HG02884 (cell line): ENCODE results near the gene RNF157.

Source experiments
- ATAC-seq: cut with Tn5 transposase; IDR thresholded peaks from one replicate; pipeline ENCODE4 v1.9.1; 2021; ENCODE audit warnings: mild to moderate bottlenecking, moderate library complexity; ENCODE audit not compliant: unreplicated experiment

Gene RNF157

DNA sequence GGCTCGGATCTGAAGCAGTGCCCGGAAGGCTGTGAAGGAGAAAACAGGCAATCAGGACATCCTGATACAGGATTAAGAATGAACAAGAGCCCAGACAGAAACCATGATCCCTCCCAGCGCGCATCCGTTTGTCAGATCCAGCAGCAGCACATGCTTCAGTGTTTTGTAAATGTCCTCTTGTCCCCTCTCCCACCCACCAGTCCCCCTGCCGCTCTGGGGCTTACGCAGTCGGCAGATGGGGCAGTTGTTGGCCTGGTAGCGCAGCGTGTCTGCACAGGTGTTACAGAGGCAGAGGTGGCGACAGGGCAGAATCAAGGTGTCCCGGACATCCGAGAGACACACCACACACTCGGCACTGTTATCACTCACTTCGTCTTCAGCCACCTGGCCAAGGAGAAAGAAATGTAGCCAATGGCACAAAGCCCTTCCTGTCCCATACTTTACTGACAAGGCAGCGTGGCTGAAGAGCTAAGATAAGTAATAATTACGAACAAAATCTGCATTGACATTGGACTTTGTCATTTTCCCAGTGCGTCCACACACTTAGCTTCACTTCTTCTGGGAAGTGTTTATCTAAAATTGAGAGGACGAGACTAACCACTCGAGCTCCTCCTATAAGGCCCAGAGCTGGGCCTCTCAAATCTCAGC, 78.5 kb downstream of the RNF157 start:
- no peak for ATAC-seq

GRCh38 chr17:76160896-76161528, 79.3 kb downstream of the RNF157 start:
- ATAC-seq: no peak

- no peak for ATAC-seq
Measured at GRCh38 chr17:76159157-76159556, 81.1 kb downstream of the RNF157 start.

GRCh38 chr17:76157759-76158158, 82.5 kb downstream of the RNF157 start:
- no peak for ATAC-seq

GRCh38 chr17:76156662-76156991, 83.7 kb downstream of the RNF157 start:
- no peak for ATAC-seq

GRCh38 chr17:76155988-76156661, 84.2 kb downstream of the RNF157 start:
- no peak for ATAC-seq

DNA sequence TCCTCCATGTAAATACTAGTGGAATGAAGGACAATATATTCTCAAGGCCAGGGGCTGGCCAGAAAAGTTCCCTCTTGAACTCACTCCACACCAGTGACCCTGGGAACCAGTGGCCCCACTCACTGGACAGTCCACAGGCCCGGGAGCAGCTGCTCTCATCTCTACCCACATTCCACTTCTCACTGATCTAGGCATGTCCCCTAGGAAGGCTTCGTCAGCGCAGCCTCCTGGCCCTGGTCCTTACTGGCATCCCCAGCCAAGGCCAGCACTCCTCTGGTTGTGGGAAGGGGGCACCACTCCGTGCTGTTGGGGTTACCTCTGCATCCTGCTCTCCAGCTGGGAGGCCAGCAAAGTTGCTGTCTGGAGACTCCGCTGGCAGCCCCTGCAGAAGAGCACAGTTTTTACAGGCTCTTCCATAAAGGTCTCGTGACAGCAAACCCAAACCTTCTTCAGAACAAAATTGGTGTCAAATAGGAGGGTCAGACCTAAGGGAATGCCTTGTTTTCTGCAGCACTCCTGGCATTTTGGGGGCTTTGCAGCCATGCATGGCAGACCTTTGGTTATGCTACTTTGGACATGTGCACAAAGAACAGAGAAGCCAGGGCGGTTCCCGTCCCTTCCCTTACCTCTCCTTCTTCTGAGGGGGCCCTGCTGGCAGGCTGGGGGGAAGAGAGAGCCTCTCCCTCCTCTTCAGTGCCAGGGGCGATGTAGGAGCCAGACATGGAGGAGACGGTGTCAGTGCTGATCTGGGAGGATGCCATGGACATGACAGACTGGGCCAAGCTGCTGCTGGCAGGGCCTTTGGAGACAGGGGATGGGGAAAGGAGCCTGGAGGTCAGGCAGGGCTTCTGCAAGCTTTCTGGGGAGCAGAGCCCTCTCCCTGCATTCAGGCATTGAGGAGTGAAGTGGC, 85.1 kb downstream of the RNF157 start:
- no peak for ATAC-seq

DNA sequence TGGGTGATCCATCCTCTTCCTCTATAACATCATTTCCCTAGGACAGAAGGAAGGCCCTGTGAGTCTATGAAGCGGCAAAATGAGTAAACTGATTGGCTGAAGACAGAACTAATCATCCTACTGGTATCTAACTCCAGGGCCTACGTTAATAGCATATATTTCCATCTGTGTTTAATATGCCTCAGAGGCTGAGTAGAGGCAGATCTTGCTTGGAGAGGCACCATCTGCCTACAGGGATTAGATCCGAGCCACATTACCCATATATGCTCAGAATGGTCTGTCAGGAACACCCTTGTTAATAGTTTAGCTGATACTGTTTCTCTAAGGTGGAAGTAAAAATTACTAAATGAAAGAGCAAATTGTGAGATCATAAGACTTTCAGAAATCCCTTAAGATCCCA, 86.0 kb downstream of the RNF157 start:
- no peak for ATAC-seq

DNA sequence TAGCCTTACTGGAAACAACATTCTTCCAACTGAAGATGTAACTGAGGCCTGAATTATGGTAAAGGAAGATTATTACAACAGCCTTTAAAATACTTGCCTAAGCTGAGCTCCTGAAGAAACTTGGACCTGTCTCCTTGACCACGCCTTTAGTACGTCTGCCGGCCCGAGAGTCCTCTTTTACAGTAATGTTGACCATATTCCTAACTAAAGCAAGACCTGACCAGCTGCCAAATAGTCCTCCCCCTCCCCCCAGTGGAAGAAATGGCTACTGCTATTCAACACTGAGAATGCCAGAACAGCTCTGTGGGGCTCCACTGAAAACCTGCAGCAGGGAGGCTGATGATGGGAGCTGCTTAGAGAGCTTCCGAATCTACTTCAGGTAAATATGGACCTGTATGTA, 86.7 kb downstream of the RNF157 start:
- no peak for ATAC-seq

DNA sequence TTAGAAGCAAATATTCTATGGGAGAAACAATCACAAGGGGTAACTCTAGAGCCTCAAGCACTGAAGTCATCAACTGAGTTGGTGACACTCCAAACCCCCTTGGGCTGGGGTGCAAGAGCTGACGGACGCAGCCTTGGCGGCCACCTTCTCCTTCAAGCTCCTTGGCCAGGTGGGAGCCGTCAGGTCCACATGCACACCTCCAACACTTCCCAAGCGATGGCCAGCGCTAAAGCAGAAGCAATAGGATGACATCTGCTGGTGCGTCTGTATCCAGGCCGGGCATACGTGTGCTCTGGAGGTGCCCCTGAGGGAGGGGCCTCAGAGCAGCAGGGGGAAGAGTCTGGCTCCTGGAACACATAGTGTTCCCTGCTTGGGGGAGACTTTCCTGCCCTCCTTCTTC, 87.1 kb downstream of the RNF157 start:
- ATAC-seq: no peak

- ATAC-seq: no peak
Measured at GRCh38 chr17:76152591-76152990, 87.7 kb downstream of the RNF157 start.

- no peak for ATAC-seq
Measured at GRCh38 chr17:76151896-76152454, 88.3 kb downstream of the RNF157 start.

DNA sequence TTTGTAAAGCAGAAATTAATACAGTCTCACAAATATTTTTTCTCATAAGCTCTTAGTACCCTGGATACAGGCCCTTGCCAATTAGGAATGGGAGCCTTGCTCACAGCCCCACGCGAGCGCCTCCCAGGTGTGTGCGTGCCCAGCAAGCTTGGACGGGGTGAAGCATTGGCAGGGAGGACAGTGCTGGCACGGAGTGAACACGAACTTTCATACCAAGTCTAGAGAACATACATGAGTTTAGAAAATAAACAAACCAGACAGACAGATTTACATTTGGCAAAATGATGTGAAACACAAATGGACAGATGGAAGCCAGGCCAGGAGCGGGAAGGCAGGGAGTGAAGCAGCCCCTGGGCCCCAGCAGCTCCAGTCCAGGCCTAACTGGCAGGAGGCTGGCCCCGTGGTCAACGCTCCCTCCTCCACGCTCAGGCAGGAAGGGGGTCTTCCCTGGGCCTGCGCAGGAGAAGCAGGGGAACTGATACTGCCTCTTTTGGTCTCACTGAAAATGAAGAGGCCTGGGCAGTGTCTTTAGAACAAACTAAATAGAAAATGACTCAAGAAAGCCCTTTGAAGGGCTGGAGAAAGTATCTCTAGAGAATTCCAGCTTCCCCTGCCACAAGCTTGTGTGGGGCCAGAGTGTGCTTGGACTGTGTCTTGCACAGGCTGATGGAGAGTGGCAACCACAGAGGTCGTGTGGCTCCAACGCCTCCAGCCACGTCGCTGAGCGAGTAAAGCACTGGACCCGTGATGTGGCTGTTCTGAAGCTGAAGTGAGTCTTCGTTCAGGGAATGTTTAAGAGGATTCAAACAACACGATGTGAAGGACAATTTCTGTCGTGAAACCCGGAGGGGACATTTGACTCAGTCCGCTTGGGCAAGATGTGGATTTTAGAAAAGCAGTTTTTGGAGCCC, 89.3 kb downstream of the RNF157 start:
- ATAC-seq: no peak

DNA sequence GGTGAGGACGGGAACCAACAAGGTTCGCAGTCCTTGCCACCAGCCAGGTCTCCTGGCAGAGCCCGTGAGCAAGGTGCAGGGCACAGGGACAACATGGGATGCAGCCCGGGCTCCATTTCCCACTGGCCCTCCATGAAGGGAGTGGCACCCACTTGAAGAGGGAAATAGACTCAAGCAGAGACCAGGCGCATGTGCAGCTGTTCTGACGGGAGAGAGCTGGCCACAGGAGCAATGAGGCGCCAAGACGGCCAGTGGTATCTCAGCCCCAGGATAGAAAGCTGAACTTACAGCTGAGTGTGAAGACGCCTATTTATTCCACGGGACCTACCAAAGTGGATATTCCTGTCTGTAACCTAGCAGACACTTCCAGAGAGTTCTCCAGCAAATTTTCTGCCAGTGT, 91.1 kb downstream of the RNF157 start:
- no peak for ATAC-seq

GRCh38 chr17:76148015-76148326, 92.3 kb downstream of the RNF157 start:
- ATAC-seq: no peak

DNA sequence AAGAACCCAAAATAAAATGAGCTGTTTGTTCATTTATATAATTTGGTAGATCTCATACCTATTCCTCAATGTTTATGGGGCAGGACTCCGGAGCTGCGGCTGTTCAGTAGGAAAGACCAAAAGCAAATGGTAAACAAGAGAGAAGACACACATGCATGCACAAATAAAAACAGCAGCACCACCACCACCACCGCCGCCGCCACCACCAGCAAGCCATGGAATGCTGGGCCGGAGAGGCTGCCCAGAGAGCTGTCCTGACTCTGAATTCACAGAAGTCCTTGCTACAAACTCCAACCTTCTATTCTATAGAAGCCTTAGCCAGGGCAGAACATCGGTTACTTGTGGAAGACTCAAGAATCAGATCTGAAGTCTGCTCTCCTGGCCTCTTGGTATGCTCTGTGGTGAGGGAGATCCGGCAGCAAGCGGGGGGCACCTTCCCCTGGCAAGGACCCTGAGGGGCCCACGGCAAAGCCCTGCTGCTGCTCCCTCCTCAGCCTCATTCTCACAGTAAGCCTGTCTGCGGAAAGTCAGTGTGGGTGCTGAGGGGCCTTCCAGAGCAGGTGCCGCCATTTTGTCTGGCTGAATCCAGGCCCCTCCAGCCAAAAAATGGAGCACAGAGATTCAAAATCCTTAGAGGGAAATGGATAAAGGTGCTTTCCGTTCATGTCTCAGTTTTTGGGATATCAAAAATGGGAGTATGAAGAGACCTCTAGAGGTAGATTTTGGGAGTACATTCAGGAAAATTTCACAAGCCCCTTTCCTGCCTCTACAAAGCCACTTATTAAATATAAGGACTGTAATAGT, 92.9 kb downstream of the RNF157 start:
- no peak for ATAC-seq

GRCh38 chr17:76146053-76146851, 94.0 kb downstream of the RNF157 start:
- no peak for ATAC-seq

DNA sequence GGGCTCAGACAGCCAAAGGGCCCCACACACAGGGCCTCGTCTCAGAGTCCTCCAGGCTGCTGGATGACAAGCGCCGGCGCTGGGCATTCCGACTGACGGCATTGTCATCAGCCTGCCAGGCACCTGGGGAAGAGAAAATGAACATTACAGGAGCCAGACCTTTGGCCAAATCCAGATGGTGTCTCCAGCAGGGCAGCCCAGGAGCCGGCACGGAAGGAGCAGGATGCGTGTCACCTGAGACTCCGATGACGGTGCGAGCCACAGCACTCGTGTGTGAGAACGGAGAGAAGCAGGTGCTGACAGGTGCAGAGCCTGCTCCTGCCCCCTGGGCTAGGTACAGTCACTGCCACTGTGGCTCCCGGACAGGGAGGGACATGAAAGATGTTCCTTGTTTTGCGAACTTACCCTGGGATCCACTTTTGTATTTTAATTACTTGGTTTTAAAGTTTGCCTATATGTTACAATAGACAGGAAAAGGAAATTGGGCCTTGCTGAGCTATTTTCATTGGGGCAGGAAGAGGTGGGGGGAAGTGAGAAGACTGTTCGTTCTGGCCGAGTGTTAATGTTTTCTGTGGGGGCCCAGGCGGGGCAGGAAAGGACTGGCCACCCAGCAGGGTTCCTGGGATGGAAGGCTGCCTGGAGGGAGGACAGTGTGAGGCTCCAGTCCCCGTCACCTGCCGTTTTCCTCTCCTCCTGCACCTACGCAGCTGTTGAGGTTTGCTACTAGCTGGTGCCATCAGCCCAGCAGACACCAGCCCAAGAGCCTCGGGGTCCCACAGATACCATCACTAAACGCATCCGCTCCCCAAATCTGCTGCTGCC, 94.9 kb downstream of the RNF157 start:
- ATAC-seq: no peak
